Esophagus muscularis mucosa (tissue), 4 donors: ENCODE data around the gene SP8.

Source experiments
- CTCF ChIP-seq, 3 experiments: fragments of 200-600 bp in 2 of 3; fragments of 450-650 bp in 1 of 3; sonication (generic) in 2 of 3; IDR thresholded peaks; one replicate each; pipeline ENCODE4 v1.5.1; 2017 to 2019; ENCODE audit warnings: antibody characterized with exemption in 3 of 3, mild to moderate bottlenecking in 2 of 3, moderate library complexity in 1 of 3
- EP300 ChIP-seq: sonication (generic); formaldehyde crosslinking; IDR thresholded peaks from one replicate; pipeline ENCODE4 v1.6.1; 2017; ENCODE audit warnings: antibody characterized with exemption
- POLR2A ChIP-seq: fragments of 450-650 bp; IDR thresholded peaks from one replicate; pipeline ENCODE4 v1.6.1; 2017; ENCODE audit warnings: antibody characterized with exemption, moderate library complexity, mild to moderate bottlenecking, low read depth
- POLR2AphosphoS5 ChIP-seq, 2 donors: sonication (generic); formaldehyde crosslinking; IDR thresholded peaks; one replicate each; pipeline ENCODE4 v1.6.1; 2017; ENCODE audit warnings: antibody characterized with exemption in 2 of 2

- TF ChIP-seq POLR2A, result no peak
- TF ChIP-seq CTCF (IDR thresholded peaks at IDR 0.05), result no peak
- TF ChIP-seq EP300, result no peak
- no peak for TF ChIP-seq POLR2AphosphoS5 (IDR thresholded peaks at IDR 0.05)
Observed at GRCh38 chr7:20783700-20784387, 2.8 kb downstream of the SP8 start.
